Fibroblast of lung (primary cell): ENCODE results near the gene SCIMP. TPM values are rescaled to one million over a fixed set of nuclear protein-coding genes. Genes with fewer than 3 reads are reported as not detected.
A peak's percentile ranks its signal among the peaks of the same experiment; 100 is the strongest.

Source experiments
- DNase-seq, 2 donors: peaks; one replicate each; pipeline versions ENCODE4 v3.0.0 to v3.0.0-alpha.2; 2010; ENCODE audit warnings: low read depth in 2 of 2
- H2AFZ ChIP-seq: 2 replicates; pipeline ENCODE4 v1.5.1; 2012; ENCODE audit warnings: low read length, control low read depth, inconsistent platforms
- H3K27ac ChIP-seq: 2 replicates; pipeline ENCODE4 v1.5.1; 2011; ENCODE audit warnings: low read length, control low read depth; ENCODE audit not compliant: insufficient read depth
- H3K27me3 ChIP-seq: 2 replicates; pipeline ENCODE4 v1.5.1; 2011; ENCODE audit warnings: mild to moderate bottlenecking, low read length; ENCODE audit not compliant: control insufficient read depth, insufficient read depth
- H3K36me3 ChIP-seq: 2 replicates; pipeline ENCODE4 v1.5.1; 2011; ENCODE audit warnings: low read length; ENCODE audit not compliant: control insufficient read depth, insufficient read depth
- H3K4me1 ChIP-seq: 2 replicates; pipeline ENCODE4 v1.5.1; 2011; ENCODE audit warnings: low read length; ENCODE audit not compliant: control insufficient read depth, insufficient read depth; ENCODE audit errors: extremely low read depth
- H3K4me2 ChIP-seq: 2 replicates; pipeline ENCODE4 v1.5.1; 2011; ENCODE audit warnings: low read length, control low read depth; ENCODE audit not compliant: insufficient read depth; ENCODE audit errors: extremely low read depth
- H3K4me3 ChIP-seq, 4 experiments: fragments of 200-600 bp in 1 of 4; sonication (generic) in 1 of 4; replicated peaks in 1 of 4; 2 replicates each; pipeline ENCODE4 v1.5.1; 2011 to 2016; ENCODE audit warnings: low read length in 4 of 4, low read depth in 3 of 4, mild to moderate bottlenecking in 3 of 4, control low read depth in 2 of 4, inconsistent platforms in 1 of 4, mixed read lengths in 1 of 4; ENCODE audit not compliant: insufficient read depth in 1 of 4; ENCODE audit errors: control extremely low read depth in 1 of 4
- H3K79me2 ChIP-seq: 2 replicates; pipeline ENCODE4 v1.5.1; 2012; ENCODE audit warnings: mild to moderate bottlenecking, low read length, inconsistent platforms; ENCODE audit not compliant: control insufficient read depth, insufficient read depth
- H3K9ac ChIP-seq: 2 replicates; pipeline ENCODE4 v1.5.1; 2011; ENCODE audit warnings: mild to moderate bottlenecking, low read length, control low read depth; ENCODE audit not compliant: insufficient read depth
- H3K9me3 ChIP-seq: 2 replicates; pipeline ENCODE4 v1.5.1; 2012; ENCODE audit warnings: low read depth, low read length; ENCODE audit not compliant: control insufficient read depth, insufficient read depth
- H4K20me1 ChIP-seq: 2 replicates; pipeline ENCODE4 v1.5.1; 2011; ENCODE audit warnings: low read length; ENCODE audit not compliant: control insufficient read depth, insufficient read depth; ENCODE audit errors: extremely low read depth
- EZH2 ChIP-seq: IDR thresholded peaks from 2 replicates; pipeline ENCODE4 v1.5.1; 2012; ENCODE audit warnings: low read length, control low read depth, mild to moderate bottlenecking; ENCODE audit errors: missing control alignments
- polyA plus RNA-seq, 2 donors: library from polyadenylated mRNA; depleted of rRNA in 1 of 2; stranded (reverse) in 1 of 2; unstranded in 1 of 2; fragments of >200 nt; gene quantifications; 2 replicates each; pipeline ENCODE4 v1.2.1, GENCODE V29; 2011 to 2012; ENCODE audit warnings: missing spikeins in 1 of 2
- total RNA-seq: library from RNA; depleted of rRNA; stranded (reverse); fragments of >200 nt; gene quantifications from 2 replicates; pipeline ENCODE4 v1.2.1, GENCODE V29; 2014
- TF ChIP-seq, protein P1 (sequence below), 2 donors: IDR thresholded peaks in 1 of 2; conservative IDR thresholded peaks in 1 of 2; 1 replicate in 1 of 2; 2 replicates in 1 of 2; pipeline ENCODE4 v1.5.1; 2011 to 2012; ENCODE audit warnings: low read length in 2 of 2, control low read depth in 1 of 2, inconsistent platforms in 1 of 2, low read depth in 1 of 2, mild to moderate bottlenecking in 1 of 2

SCIMP gene
- total and polyA plus RNA-seq, 2 donors (not counting 1 experiment from before 2014, with no cell fraction given) = not detected

- peak; percentile 31 to 55 for DNase-seq
- TF ChIP-seq, protein P1, sequence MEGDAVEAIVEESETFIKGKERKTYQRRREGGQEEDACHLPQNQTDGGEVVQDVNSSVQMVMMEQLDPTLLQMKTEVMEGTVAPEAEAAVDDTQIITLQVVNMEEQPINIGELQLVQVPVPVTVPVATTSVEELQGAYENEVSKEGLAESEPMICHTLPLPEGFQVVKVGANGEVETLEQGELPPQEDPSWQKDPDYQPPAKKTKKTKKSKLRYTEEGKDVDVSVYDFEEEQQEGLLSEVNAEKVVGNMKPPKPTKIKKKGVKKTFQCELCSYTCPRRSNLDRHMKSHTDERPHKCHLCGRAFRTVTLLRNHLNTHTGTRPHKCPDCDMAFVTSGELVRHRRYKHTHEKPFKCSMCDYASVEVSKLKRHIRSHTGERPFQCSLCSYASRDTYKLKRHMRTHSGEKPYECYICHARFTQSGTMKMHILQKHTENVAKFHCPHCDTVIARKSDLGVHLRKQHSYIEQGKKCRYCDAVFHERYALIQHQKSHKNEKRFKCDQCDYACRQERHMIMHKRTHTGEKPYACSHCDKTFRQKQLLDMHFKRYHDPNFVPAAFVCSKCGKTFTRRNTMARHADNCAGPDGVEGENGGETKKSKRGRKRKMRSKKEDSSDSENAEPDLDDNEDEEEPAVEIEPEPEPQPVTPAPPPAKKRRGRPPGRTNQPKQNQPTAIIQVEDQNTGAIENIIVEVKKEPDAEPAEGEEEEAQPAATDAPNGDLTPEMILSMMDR (conservative IDR thresholded peaks at IDR 0.05 in 1 of 2, IDR thresholded peaks at IDR 0.05 in 1 of 2; ENCODE audit: low read depth in 1 of 2, low read length in 2 of 2) = no peak
- no peak for TF ChIP-seq EZH2
Observed at GRCh38 chr17:5209396-5209795, 25.3 kb downstream of the SCIMP start.

DNA sequence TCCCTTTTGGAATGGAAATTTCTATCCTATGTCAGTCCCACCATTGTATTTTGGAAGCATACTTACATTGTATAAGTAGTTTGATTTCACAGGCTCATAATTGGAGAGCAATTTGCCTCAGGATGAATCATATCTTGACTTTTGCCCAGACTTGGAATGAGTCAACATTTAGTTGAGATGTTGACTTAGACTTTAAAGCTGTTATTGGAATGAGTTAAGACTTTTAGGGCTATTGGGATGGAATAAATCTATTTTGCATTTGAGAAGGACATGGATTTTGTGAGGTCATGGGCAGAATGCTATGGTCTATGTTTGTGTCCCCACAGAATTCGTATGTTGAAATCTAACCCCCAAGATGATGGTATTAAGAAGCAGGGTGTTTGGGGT is 30.8 kb downstream of the SCIMP start:
- Histone ChIP-seq H3K9ac (no peak overlapping the region), H4K20me1 (no peaks in the 10 kb centered on the region), H3K36me3 (no peaks in the 10 kb centered on the region), H3K9me3 (no peaks in the 10 kb centered on the region), H3K79me2 (no peaks in the 10 kb centered on the region), H2AFZ (no peak overlapping the region), H3K27me3 (no peaks in the 10 kb centered on the region), H3K4me1 (no peaks in the 10 kb centered on the region), H3K4me2 (peak overlapping the region; percentile 13), H3K27ac (no peak overlapping the region), H3K4me3 (no peak overlapping the region)
- TF ChIP-seq, protein P1 (conservative IDR thresholded peaks at IDR 0.05 in 1 of 2, IDR thresholded peaks at IDR 0.05 in 1 of 2; ENCODE audit: low read depth in 1 of 2, low read length in 2 of 2) = no peak
- no peak for TF ChIP-seq EZH2
- peak; percentile 75 to 77 for DNase-seq

More at GRCh38 chr17:5209396-5209795, 25.3 kb downstream of the SCIMP start:
- Histone ChIP-seq H3K9ac (no peak overlapping the region), H3K79me2 (no peaks in the 10 kb centered on the region), H4K20me1 (no peaks in the 10 kb centered on the region), H3K9me3 (no peaks in the 10 kb centered on the region), H3K4me3 (no peak overlapping the region), H3K4me2 (no peak overlapping the region), H2AFZ (no peak overlapping the region), H3K36me3 (no peaks in the 10 kb centered on the region), H3K4me1 (no peaks in the 10 kb centered on the region), H3K27ac (no peak overlapping the region), H3K27me3 (no peaks in the 10 kb centered on the region)

GRCh38 chr17:5203178-5203907 is 31.3 kb downstream of the SCIMP start:
- Histone ChIP-seq H3K79me2 (no peaks in the 10 kb centered on the region), H3K9me3 (no peaks in the 10 kb centered on the region), H4K20me1 (no peaks in the 10 kb centered on the region), H3K4me3 (no peak overlapping the region), H3K9ac (no peak overlapping the region), H3K4me2 (peak overlapping the region; percentile 13), H3K4me1 (no peaks in the 10 kb centered on the region), H2AFZ (no peak overlapping the region), H3K27me3 (no peaks in the 10 kb centered on the region), H3K27ac (no peak overlapping the region), H3K36me3 (no peaks in the 10 kb centered on the region)
- TF ChIP-seq, protein P1 (conservative IDR thresholded peaks at IDR 0.05 in 1 of 2, IDR thresholded peaks at IDR 0.05 in 1 of 2; ENCODE audit: low read depth in 1 of 2, low read length in 2 of 2) = no peak
- TF ChIP-seq EZH2 = no peak
- peak in 1 of 2 donors; percentile 37 for DNase-seq
